AG09319 (cell line): Measurements from ENCODE around the gene RAB3GAP1.

Experiments used
- DNase-seq: peaks from one replicate; pipeline ENCODE4 v3.0.0-alpha.2; 2010; ENCODE audit warnings: low read depth; ENCODE audit errors: extremely low read depth
- TF ChIP-seq, protein P1 (sequence below): IDR thresholded peaks from 2 replicates; pipeline ENCODE4 v1.5.1; 2011; ENCODE audit warnings: low read depth, mild to moderate bottlenecking, inconsistent platforms, low read length, moderate library complexity

Gene RAB3GAP1

DNA sequence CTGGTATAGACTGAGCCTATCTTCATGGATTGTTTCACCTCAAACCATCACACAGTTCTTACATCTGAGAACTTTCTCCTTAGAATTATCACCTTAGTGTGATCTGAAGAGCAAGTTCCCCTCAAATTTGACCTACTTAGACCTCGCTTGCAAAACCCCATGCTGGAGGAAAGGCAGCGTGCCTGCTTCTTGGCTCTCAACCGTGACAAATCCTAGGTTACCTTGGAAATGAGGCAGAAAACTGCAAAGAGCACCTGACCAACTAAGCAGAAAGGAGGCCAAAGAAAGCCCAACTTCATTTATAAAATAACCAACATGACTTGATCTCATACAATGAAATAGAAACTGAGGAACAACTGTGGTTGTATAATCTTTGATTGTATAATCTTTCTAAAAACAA, 146.4 kb downstream of the RAB3GAP1 start:
- TF ChIP-seq, protein P1, sequence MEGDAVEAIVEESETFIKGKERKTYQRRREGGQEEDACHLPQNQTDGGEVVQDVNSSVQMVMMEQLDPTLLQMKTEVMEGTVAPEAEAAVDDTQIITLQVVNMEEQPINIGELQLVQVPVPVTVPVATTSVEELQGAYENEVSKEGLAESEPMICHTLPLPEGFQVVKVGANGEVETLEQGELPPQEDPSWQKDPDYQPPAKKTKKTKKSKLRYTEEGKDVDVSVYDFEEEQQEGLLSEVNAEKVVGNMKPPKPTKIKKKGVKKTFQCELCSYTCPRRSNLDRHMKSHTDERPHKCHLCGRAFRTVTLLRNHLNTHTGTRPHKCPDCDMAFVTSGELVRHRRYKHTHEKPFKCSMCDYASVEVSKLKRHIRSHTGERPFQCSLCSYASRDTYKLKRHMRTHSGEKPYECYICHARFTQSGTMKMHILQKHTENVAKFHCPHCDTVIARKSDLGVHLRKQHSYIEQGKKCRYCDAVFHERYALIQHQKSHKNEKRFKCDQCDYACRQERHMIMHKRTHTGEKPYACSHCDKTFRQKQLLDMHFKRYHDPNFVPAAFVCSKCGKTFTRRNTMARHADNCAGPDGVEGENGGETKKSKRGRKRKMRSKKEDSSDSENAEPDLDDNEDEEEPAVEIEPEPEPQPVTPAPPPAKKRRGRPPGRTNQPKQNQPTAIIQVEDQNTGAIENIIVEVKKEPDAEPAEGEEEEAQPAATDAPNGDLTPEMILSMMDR = no peak
- no peak for DNase-seq

DNA sequence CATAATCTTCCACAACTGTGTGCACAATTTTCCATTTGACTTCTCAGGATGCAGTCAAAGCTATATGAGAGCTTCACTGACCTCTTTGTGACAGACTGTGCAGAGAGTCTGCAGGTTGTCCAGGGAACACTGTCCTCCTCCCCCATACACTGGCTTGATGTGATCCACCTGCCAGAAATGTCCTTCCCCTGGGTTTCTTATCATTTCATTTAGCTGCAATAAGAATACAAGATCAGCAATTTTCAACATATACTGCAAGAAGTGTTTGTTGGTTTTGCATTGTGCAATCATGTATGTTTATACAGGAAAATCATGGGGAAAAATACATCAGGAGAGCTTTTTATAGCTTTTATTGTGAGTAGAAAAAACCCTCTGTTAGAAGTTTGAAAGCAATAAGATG, 150.7 kb downstream of the RAB3GAP1 start:
- TF ChIP-seq, protein P1 = no peak
- no peak for DNase-seq

DNA sequence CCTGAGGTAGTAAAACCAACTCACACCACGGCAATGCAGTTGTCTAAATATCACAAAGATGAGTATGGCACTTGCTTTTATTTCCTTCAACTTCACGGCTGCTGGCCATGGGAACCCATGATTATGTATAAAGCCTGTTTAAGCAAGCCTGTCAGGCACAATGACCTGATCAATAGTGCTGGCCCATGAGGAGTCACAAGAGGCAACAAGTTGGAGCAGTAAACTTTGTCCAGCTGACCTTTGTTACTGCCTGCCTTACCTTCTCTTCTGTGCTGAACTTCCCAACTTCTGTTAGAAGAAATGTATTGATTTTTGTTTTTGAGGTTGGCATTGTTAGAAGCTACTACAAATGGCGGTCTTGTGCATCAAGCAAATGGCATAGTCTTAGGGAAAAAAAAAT, 151.9 kb downstream of the RAB3GAP1 start:
- DNase-seq = no peak
- TF ChIP-seq, protein P1 = no peak

DNA sequence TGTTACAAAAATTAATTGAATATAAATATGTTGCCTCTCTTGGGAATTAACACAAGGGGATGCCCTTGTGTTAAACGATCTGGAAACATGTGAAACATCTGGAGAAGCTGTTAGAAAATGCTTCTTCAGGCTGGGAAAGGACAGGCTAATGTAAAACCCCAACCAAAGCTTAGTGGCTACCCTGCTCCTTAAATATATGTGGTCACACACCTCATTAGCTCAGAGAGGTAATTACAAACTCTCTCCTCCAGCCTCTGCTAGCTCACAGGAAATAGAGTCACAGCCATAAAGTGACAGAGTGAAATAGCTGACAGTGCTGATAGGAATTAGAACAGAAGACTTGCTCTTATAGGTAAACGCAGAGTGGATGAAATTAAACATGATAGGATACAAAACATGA, 155.9 kb downstream of the RAB3GAP1 start:
- TF ChIP-seq, protein P1 = no peak
- DNase-seq = no peak

DNA sequence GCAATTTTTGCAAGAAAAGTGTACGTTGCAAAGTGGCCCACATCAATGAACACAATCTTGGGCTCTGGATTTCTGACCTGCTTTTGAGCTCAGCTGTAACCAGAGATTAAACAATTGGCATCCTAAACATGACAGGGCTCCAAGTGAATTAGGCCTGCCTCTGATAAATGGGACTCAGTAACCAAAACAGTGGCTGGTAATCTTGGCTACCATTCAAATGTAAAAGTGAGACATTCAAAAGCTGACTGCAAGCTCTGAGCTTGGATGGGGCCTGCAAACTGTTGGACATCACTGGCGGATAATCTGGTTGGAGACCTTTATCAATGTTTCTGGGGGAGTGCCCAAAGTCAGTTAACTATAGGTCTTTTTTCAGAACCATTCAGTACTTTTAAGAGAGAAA, 160.7 kb downstream of the RAB3GAP1 start:
- TF ChIP-seq, protein P1 = no peak
- DNase-seq = no peak

DNA sequence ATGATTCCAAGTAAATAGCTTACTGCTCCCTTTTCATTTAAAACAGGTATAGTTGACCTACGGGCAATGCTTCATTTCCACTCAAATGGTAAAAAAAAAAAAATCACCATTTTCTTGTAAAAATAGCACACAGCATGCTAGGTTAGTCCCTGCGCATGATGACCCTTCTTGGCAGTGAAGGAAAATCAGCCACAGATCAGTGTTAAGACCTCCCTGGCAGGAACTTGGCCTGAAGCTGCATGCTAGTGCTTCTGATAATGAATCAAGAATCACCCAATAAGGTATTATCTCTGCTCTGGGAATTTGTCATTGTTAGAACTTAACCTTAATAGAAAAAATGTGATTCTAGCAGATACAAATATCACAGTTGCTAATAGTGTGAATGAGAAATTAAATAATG, 166.3 kb downstream of the RAB3GAP1 start:
- TF ChIP-seq, protein P1 = no peak

DNA sequence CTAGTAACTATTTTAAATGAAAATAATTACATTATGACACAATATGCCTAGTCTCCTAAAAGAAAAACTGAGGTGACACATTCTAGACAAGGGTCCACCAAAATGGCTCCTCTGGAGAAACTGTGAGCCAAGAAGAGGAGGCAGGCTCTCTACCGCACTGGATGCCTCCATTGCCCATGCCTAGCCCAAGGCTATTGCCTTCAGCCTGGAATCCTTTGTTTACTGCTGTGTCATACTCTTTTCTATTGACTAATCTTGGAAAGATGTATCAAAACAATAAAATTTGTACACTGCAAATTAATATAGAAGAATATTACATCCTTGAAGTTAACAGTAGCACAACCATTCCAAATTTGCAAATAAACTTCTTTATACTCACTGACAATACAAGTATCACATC, 167.1 kb downstream of the RAB3GAP1 start:
- TF ChIP-seq, protein P1 = no peak
- DNase-seq = no peak

More for the DNA sequence above, 166.3 kb downstream of the RAB3GAP1 start:
- DNase-seq = no peak
